HepG2 (cell line): ENCODE data around the gene PYURF. TPM values are rescaled to one million over a fixed set of nuclear protein-coding genes. Genes with fewer than 3 reads are reported as not detected.

ENCODE experiments used
- ATAC-seq: fragments of 200-7000 bp; cut with Tn5 transposase; 3 replicates; pipeline ENCODE4 v1.9.1; 2020; ENCODE audit warnings: mild to moderate bottlenecking, moderate library complexity
- BruUV-seq: library from RNA; stranded (reverse); fragments of 400-500 nt; replicated peaks from 2 replicates; lab custom pipeline; 2021; lab: Mats Ljungman, UMichigan
- CTCF ChIA-PET: fragments of 300-600 bp; formaldehyde crosslinking; extraction: SDS; loops from one replicate; lab custom pipeline; 2021; ENCODE audit warnings: low total read pairs, inconsistent platforms, low intra/inter-chr PET ratio; lab: Yijun Ruan, JAX
- POLR2A ChIA-PET: fragments of 350-600 bp; sonication (Branson Sonifier 250); formaldehyde crosslinking; loops from one replicate; lab custom pipeline; 2020; ENCODE audit warnings: antibody characterized with exemption, inconsistent platforms; lab: Yijun Ruan, JAX
- DNase-seq: peaks from one replicate; pipeline ENCODE4 v3.0.0-alpha.2; 2015; ENCODE audit warnings: low spot score
- FAIRE-seq: peaks from 3 replicates; lab custom pipeline; 2011; peaks lifted over from hg19 to GRCh38; lab: Jason Lieb, UNC
- H2AFZ ChIP-seq: one replicate; pipeline ENCODE4 v1.6.1; 2011; ENCODE audit warnings: low read length, inconsistent platforms
- H3K27ac ChIP-seq: fragments of 300-600 bp; 3 replicates; pipeline ENCODE4 v1.8.0; 2011; ENCODE audit warnings: mixed run types, mild to moderate bottlenecking, mixed read lengths, low read length, inconsistent platforms; ENCODE audit not compliant: insufficient read depth; ENCODE audit errors: extremely low read length
- H3K27me3 ChIP-seq, 2 experiments: fragments of 200-600 bp in 1 of 2; 2 replicates in 1 of 2; 3 replicates in 1 of 2; pipeline versions ENCODE4 v1.6.0 to v1.8.0; 2011; ENCODE audit warnings: low read length in 2 of 2, mild to moderate bottlenecking in 2 of 2, moderate library complexity in 2 of 2, inconsistent platforms in 1 of 2; ENCODE audit not compliant: insufficient read depth in 2 of 2, control insufficient read depth in 1 of 2
- H3K36me3 ChIP-seq, 2 experiments: fragments of 200-600 bp in 1 of 2; replicated peaks in 1 of 2; 2 replicates in 1 of 2; 3 replicates in 1 of 2; pipeline versions ENCODE4 v1.5.1 to v1.8.0; 2011; ENCODE audit warnings: low read length in 2 of 2, inconsistent platforms in 1 of 2; ENCODE audit not compliant: insufficient read depth in 2 of 2, control insufficient read depth in 1 of 2
- H3K4me1 ChIP-seq: 2 replicates; pipeline ENCODE4 v1.5.1; 2012; ENCODE audit warnings: low read length, inconsistent platforms; ENCODE audit not compliant: insufficient read depth
- H3K4me2 ChIP-seq: 2 replicates; pipeline ENCODE4 v1.6.0; 2011; ENCODE audit warnings: low read depth, low read length, inconsistent platforms
- H3K4me3 ChIP-seq, 3 experiments: fragments of 200-600 bp in 1 of 3; sonication (generic), shearing (Covaris generic) in 1 of 3; replicated peaks in 1 of 3; 2 replicates each; pipeline ENCODE4 v1.5.1; 2011 to 2016; ENCODE audit warnings: low read length in 3 of 3, inconsistent platforms in 2 of 3, low read depth in 2 of 3, mild to moderate bottlenecking in 2 of 3, control low read depth in 1 of 3, mixed read lengths in 1 of 3; ENCODE audit not compliant: insufficient read depth in 1 of 3
- H3K79me2 ChIP-seq: one replicate; pipeline ENCODE4 v1.6.1; 2011; ENCODE audit warnings: low read length, inconsistent platforms; ENCODE audit not compliant: insufficient read depth
- H3K9ac ChIP-seq: 2 replicates; pipeline ENCODE4 v1.6.0; 2011; ENCODE audit warnings: mild to moderate bottlenecking, low read depth, low read length, inconsistent platforms; ENCODE audit not compliant: insufficient read depth
- H3K9me3 ChIP-seq: 2 replicates; pipeline ENCODE4 v1.5.1; 2012; ENCODE audit warnings: mild to moderate bottlenecking, low read length
- H4K20me1 ChIP-seq: 2 replicates; pipeline ENCODE4 v1.6.0; 2011; ENCODE audit warnings: inconsistent platforms, mild to moderate bottlenecking, low read length, moderate library complexity; ENCODE audit not compliant: insufficient read depth
- ATRX ChIP-seq: sonication (generic); formaldehyde crosslinking; IDR thresholded peaks from 2 replicates; pipeline ENCODE4 v1.4.0; 2020; ENCODE audit warnings: missing genetic modification reagents, borderline replicate concordance
- CHCHD3 ChIP-seq: sonication (generic); formaldehyde crosslinking; IDR thresholded peaks from 2 replicates; pipeline ENCODE4 v1.8.0; 2022; ENCODE audit warnings: mild to moderate bottlenecking, missing genetic modification reagents, moderate library complexity
- FOSL1 ChIP-seq: sonication (generic); formaldehyde crosslinking; IDR thresholded peaks from 2 replicates; pipeline ENCODE4 v1.9.0; 2021; ENCODE audit warnings: missing genetic modification reagents, borderline replicate concordance
- KMT2B ChIP-seq: IDR thresholded peaks from 2 replicates; pipeline ENCODE4 v1.6.1; 2016; ENCODE audit warnings: missing genetic modification reagents, missing compliant biosample characterization
- MEF2D ChIP-seq: sonication (generic); formaldehyde crosslinking; IDR thresholded peaks from 2 replicates; pipeline ENCODE4 v1.5.1; 2020; ENCODE audit warnings: mild to moderate bottlenecking, missing genetic modification reagents
- SP2 ChIP-seq: sonication (generic); formaldehyde crosslinking; IDR thresholded peaks from 2 replicates; pipeline ENCODE4 v1.5.1; 2020; ENCODE audit warnings: mild to moderate bottlenecking, missing genetic modification reagents
- TBL1XR1 ChIP-seq: fragments of 150-350 bp; IDR thresholded peaks from 2 replicates; pipeline ENCODE4 v1.6.1; 2014; ENCODE audit warnings: borderline replicate concordance, low read length; ENCODE audit not compliant: partially characterized antibody
- ZNF282 ChIP-seq: fragments of 450-650 bp; IDR thresholded peaks from 2 replicates; pipeline ENCODE4 v1.6.1; 2018; ENCODE audit not compliant: partially characterized antibody
- ZNF556 ChIP-seq: sonication (generic); formaldehyde crosslinking; IDR thresholded peaks from 2 replicates; pipeline ENCODE4 v1.4.0; 2020; ENCODE audit warnings: mild to moderate bottlenecking, missing genetic modification reagents, borderline replicate concordance
- ZNF83 ChIP-seq: sonication (generic); formaldehyde crosslinking; IDR thresholded peaks from 2 replicates; pipeline ENCODE4 v1.4.0; 2020; ENCODE audit warnings: missing genetic modification reagents, mild to moderate bottlenecking, borderline replicate concordance
- ZNF841 ChIP-seq: sonication (generic); formaldehyde crosslinking; IDR thresholded peaks from 2 replicates; pipeline ENCODE4 v1.8.1; 2023; ENCODE audit warnings: missing genetic modification reagents, borderline replicate concordance
- WGBS: methylation state at CpG from one replicate; pipeline ENCODE4 v1.1.6; 2017; ENCODE audit warnings: low lambda C conversion rate; 5-methylcytosine and 5-hydroxymethylcytosine counted together
- in situ Hi-C: cut with HindIII; loops from 2 replicates; pipeline ENCODE4 v1.10.0; 2017; ENCODE audit warnings: low pct_unique_long_range_greater_than_20kb; ENCODE audit not compliant: extremely low pct_ligation_motif_present
- intact Hi-C: fragments of 100-400 bp; cut with micrococcal nuclease; formaldehyde crosslinking; loops from one replicate; pipeline ENCODE4 v1.10.0; 2022; ENCODE audit not compliant: unreplicated experiment
- polyA plus RNA-seq, 8 experiments: library from polyadenylated mRNA; depleted of rRNA in 3 of 8; stranded (reverse) in 7 of 8; unstranded in 1 of 8; fragments of >200 nt; fragmentation: Illumina TruSeq in 4 of 8; extraction: Trizol in 4 of 8; gene quantifications; 2 replicates each; pipeline versions ENCODE4 v1.2.1 to v1.2.3, GENCODE V29; 2011 to 2016; ENCODE audit warnings: low read depth in 4 of 8, missing spikeins in 1 of 8, mixed read lengths in 1 of 8; ENCODE audit not compliant: insufficient read depth in 1 of 8
- total RNA-seq, 5 experiments: library from RNA; depleted of rRNA; stranded (reverse); fragments of >200 nt; fragmentation: Illumina TruSeq; extraction: Trizol; gene quantifications; 2 replicates each; pipeline ENCODE4 v1.2.3, GENCODE V29; 2016; ENCODE audit warnings: low read depth in 1 of 5
- TF ChIP-seq, protein P1 (sequence below): sonication (generic); formaldehyde crosslinking; IDR thresholded peaks from 2 replicates; pipeline ENCODE4 v1.9.0; 2021; ENCODE audit warnings: missing genetic modification reagents, borderline replicate concordance
- TF ChIP-seq, protein P2 (sequence below): sonication (generic); formaldehyde crosslinking; IDR thresholded peaks from 2 replicates; pipeline ENCODE4 v1.4.0; 2020; ENCODE audit warnings: mild to moderate bottlenecking, low read depth, missing genetic modification reagents
- TF ChIP-seq, protein P3 (sequence below), 2 experiments: IDR thresholded peaks; 2 replicates each; pipeline ENCODE4 v1.6.1; 2011 to 2012; ENCODE audit warnings: low read length in 2 of 2, borderline replicate concordance in 1 of 2, low read depth in 1 of 2, mild to moderate bottlenecking in 1 of 2, moderate library complexity in 1 of 2

The PYURF gene
- total and polyA plus RNA-seq, 2 of the 13 experiments (the other 11 are each of a cell fraction or from before 2014, with no cell fraction given) = 59.9 to 95.2 TPM

DNA sequence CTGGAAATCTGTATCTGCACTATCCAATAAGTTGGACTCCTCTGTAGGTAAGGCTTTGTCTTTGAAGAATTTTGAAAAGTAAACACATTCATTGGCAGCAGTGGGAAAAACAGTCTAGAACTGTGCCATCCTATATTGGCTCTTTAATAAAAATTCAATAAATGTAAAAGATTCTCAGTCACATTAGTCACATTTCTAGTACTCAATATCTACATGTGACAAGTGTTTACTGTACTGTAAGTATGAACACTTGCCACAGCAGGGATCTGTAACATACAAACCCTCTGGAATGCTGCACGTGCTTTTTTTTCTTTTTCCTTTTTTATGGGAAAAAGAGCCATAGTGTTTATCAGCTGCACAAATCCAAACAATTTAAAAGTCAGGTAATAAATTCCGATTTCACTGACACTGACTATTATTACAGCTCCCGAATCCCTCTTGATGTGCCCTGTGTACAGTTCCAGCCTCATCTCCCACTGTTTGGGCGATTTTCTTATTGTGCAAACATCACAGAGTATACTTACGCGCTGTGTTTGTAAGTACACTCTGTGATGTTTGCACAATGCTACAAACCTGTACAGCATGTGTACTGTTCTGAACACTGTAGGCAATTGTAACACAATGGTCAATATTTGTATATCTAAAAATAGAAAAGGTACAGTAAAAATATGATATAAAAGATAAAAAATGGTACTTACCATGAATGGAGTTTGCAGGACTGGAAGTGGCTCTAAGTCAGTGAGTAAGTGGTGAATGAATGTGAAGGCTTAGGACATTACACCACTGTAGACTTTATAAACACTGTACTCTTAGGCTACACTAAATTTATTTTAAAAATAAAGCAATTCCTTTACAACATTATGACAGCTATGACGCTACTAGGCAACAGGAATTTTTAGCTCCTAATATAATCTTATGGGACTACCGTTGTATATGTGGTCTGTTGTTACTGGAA lies 8.7 kb downstream of the PYURF start:
- Histone ChIP-seq H3K9ac (no peak overlapping the region), H3K9me3 (no peaks in the 10 kb centered on the region), H4K20me1 (no peaks in the 10 kb centered on the region), H3K4me3 (no peak overlapping the region), H3K79me2 (no peaks in the 10 kb centered on the region), H2AFZ (no peak overlapping the region), H3K27ac (no peak overlapping the region), H3K36me3 (no peaks in the 10 kb centered on the region), H3K27me3 (peaks cover 0 to 2% of the 10 kb centered on the region in 2 experiments; a peak in 1 of 5 replicates), H3K4me1 (peaks cover 18% of the 10 kb centered on the region), H3K4me2 (peak overlapping the region; percentile 42)
- POLR2A ChIA-PET = interaction anchor here (1.5 kb wide), 1 partner anchor 296 kb away, joined by 4 read pairs; no protein-coding TSS in a partner anchor
- no TSS peak for BruUV-seq
- intact Hi-C loops (loop anchor here (1.0 to 10.0 kb wide), 9 partner anchors 59 to 660 kb away; no protein-coding TSS in a partner anchor), in situ Hi-C loops (loop anchor here (5.0 to 10.0 kb wide), 3 partner anchors 148 to 480 kb away; no protein-coding TSS in a partner anchor)
- ATAC-seq (peak; percentile 92), DNase-seq (peak; percentile 76), FAIRE-seq (peak; percentile 43)
- CTCF ChIA-PET = interaction anchor here (0.8 to 2.3 kb wide), 6 partner anchors 136 to 481 kb away, joined by 4 to 33 read pairs (median 6); partner anchors contain the start of gene HERC6
- 2% methylated on average over 8 of the region's 8 CpGs for WGBS
- TF ChIP-seq ZNF556 (CRISPR knock-in tag) (no peak), CHCHD3 (CRISPR knock-in tag) (no peak), ZNF282 (no peak), TBL1XR1 (peak; percentile 79), KMT2B (no peak), ZNF841 (CRISPR knock-in tag) (no peak), SP2 (CRISPR knock-in tag) (no peak), FOSL1 (CRISPR knock-in tag) (no peak), ATRX (CRISPR knock-in tag) (no peak), ZNF83 (CRISPR knock-in tag) (no peak), MEF2D (peak; percentile 100)
- TF ChIP-seq, protein P1, sequence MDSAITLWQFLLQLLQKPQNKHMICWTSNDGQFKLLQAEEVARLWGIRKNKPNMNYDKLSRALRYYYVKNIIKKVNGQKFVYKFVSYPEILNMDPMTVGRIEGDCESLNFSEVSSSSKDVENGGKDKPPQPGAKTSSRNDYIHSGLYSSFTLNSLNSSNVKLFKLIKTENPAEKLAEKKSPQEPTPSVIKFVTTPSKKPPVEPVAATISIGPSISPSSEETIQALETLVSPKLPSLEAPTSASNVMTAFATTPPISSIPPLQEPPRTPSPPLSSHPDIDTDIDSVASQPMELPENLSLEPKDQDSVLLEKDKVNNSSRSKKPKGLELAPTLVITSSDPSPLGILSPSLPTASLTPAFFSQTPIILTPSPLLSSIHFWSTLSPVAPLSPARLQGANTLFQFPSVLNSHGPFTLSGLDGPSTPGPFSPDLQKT = no peak
- TF ChIP-seq, protein P2, sequence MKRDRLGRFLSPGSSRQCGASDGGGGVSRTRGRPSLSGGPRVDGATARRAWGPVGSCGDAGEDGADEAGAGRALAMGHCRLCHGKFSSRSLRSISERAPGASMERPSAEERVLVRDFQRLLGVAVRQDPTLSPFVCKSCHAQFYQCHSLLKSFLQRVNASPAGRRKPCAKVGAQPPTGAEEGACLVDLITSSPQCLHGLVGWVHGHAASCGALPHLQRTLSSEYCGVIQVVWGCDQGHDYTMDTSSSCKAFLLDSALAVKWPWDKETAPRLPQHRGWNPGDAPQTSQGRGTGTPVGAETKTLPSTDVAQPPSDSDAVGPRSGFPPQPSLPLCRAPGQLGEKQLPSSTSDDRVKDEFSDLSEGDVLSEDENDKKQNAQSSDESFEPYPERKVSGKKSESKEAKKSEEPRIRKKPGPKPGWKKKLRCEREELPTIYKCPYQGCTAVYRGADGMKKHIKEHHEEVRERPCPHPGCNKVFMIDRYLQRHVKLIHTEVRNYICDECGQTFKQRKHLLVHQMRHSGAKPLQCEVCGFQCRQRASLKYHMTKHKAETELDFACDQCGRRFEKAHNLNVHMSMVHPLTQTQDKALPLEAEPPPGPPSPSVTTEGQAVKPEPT (CRISPR knock-in tag) = no peak
- TF ChIP-seq, protein P3, sequence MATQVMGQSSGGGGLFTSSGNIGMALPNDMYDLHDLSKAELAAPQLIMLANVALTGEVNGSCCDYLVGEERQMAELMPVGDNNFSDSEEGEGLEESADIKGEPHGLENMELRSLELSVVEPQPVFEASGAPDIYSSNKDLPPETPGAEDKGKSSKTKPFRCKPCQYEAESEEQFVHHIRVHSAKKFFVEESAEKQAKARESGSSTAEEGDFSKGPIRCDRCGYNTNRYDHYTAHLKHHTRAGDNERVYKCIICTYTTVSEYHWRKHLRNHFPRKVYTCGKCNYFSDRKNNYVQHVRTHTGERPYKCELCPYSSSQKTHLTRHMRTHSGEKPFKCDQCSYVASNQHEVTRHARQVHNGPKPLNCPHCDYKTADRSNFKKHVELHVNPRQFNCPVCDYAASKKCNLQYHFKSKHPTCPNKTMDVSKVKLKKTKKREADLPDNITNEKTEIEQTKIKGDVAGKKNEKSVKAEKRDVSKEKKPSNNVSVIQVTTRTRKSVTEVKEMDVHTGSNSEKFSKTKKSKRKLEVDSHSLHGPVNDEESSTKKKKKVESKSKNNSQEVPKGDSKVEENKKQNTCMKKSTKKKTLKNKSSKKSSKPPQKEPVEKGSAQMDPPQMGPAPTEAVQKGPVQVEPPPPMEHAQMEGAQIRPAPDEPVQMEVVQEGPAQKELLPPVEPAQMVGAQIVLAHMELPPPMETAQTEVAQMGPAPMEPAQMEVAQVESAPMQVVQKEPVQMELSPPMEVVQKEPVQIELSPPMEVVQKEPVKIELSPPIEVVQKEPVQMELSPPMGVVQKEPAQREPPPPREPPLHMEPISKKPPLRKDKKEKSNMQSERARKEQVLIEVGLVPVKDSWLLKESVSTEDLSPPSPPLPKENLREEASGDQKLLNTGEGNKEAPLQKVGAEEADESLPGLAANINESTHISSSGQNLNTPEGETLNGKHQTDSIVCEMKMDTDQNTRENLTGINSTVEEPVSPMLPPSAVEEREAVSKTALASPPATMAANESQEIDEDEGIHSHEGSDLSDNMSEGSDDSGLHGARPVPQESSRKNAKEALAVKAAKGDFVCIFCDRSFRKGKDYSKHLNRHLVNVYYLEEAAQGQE (IDR thresholded peaks at IDR 0.05; ENCODE audit: borderline replicate concordance in 1 of 2, low read depth in 1 of 2, low read length in 2 of 2) = 0 out of 4 replicates have a peak, but pooled peaks of 1 of the 2 experiments have one; percentile 34
